NCI-H446 (cell line): ENCODE data around the gene CORO2B.

Experiments
- DNase-seq, 2 experiments: peaks; one replicate each; lab custom pipeline; 2025; lab: John Stamatoyannopoulos, UW

The CORO2B gene

DNA sequence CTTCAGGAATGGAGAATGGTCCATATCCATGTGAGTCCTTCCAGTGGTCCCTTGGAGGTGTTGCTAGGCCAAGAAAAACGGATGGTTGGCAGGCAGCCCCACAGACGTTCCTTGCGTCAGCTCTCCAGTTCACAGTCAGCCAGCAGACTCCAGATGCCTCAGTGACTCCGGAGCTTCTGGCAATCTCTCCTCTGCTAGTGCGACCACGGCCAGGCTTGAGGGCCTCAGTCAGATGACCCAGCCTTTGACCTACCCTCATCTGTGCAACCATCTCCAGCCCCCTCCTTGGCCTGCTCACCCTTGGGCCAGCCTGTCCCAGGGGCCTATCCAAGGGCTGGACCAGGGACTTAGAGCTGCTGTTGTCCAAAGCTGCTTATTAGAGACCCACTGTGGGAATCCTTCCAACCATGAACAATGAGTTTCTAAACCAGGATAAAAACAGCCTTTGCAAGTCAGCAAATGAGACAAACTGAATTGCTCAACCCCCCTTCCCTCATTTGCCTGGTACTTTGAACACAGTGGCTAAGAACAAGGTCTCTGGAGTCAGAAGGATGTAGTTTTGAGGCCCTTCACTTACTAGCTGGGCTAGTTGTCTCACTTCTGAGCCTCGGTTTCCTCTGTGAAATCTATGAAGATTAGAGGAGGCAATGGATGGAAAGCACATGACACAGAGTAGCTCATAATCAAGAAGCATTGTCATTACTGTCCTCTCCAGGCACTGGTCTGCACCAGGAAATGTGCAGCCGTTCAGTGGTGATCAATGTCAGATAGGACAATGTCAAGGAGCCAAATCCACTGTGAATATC, 197.1 kb downstream of the CORO2B start:
- peak; percentile 58 to 73 for DNase-seq

- no peak for DNase-seq
Observed at GRCh38 chr15:68776477-68777270, 197.9 kb downstream of the CORO2B start.
